Activated CD8-positive, alpha-beta memory T cell treated with anti-CD3 and anti-CD28 coated beads for 4 hours (primary cell): ENCODE results near the gene ARHGAP6.
"Not testable (repeated sequence)": the region's sequence is repeated elsewhere in the genome, so short reads cannot be mapped to it uniquely, and the experiment has no call there.

ENCODE experiments used
- DNase-seq, 2 donors: peaks; one replicate each; pipeline ENCODE4 v3.0.0-alpha.2; 2020; ENCODE audit warnings: low read depth in 2 of 2

The ARHGAP6 gene

DNA sequence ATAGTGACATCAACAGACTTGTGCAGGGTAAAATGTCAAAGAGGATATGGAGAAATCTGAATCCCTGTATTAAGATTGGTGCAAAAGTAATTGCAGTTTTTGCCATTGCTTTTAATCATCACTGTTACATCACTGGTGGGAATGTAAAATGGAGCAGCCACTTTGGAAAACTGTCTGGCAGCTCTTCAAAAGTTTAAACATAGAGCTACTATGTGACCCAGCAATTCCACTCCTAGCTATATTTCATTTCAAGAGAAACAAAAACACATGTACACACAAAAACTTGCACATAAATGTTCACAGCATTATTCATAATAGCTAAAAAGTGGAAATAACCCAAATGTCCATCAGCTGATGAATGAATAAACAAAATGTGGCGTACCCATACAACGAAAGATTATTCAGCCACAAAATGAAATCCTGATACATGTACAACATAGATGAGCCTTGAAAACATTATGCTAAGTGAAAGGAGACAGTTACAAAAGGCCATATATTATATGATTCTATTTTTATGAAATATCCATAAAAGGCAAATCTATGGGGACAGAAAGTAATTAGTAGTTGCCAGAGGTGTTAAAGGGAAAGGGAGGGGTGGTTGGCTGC is 266.1 kb downstream of the ARHGAP6 start:
- no peak for DNase-seq

DNA sequence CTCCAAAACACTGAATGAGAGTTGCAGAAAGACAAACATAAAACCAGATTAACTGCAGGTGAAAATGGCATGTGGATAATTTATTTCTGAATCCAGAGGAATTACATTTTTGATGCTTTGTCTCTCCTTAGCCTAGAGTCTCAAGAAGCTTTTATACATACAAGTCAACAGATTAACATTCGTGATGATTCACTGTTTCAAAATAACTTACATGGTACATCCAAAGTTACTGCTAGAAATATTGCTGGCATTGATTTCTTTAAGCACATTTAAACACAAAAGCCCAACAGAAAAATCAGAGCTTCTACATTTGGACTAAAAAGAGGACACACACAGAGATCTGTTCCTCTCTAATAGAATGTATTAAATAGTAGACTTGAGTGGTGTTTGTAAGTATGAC is 266.9 kb downstream of the ARHGAP6 start:
- no peak for DNase-seq

DNA sequence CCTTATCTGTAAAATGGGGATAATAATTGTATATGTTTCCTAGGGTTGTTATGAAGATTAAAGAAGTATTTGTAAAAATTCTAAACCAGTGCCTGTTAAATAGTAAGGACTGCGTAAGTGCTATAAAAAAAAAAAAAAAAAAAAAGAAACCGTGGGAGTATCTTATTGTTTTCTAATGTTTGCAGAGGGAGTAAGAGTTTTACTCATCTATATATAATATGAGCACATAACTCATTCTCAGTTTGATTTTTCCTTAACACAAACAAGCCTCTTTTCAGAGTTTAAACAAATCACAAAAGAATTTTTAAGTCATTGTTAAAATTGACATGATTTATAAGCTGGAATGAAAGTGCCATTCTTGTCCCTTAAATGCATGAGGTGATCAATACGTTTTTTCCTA is 267.6 kb downstream of the ARHGAP6 start:
- no peak for DNase-seq

DNA sequence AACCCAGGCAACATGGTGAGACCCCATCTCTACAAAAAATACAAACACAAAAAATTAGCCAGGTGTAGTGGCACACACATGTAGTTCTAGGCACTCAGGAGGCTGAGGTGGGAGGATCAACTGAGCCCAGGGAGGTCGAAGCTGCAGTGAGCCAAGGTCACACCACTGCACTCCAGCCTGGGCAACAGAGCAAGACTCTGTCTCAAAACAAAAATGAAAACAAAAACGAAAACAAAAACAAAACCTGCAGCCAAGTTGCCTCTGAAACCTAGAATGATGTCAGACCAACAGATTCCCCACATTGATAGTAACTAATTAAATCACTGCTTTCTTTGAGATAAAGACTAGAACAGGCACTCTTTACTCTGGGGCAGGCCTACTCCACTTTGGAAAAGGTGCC is 268.0 kb downstream of the ARHGAP6 start:
- DNase-seq = no peak

DNA sequence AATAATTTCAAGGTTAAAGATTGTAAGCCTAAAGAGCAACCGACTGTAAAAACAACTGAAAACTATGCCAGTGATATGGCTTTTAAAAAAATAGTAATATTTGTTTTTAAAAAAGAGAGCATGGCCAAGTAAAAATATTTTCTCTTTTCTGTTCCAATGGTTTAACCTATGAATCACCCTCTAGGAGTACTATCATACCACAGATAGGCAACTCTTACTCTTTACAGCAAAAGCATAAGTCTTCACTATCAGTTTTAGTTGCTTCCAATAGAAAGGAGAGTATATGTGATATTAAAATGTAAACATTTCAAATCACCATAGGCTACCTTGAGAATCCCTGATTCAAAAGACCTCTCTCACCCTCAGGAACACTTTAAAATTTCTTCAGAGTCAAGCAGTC is 269.9 kb downstream of the ARHGAP6 start:
- no peak for DNase-seq

DNA sequence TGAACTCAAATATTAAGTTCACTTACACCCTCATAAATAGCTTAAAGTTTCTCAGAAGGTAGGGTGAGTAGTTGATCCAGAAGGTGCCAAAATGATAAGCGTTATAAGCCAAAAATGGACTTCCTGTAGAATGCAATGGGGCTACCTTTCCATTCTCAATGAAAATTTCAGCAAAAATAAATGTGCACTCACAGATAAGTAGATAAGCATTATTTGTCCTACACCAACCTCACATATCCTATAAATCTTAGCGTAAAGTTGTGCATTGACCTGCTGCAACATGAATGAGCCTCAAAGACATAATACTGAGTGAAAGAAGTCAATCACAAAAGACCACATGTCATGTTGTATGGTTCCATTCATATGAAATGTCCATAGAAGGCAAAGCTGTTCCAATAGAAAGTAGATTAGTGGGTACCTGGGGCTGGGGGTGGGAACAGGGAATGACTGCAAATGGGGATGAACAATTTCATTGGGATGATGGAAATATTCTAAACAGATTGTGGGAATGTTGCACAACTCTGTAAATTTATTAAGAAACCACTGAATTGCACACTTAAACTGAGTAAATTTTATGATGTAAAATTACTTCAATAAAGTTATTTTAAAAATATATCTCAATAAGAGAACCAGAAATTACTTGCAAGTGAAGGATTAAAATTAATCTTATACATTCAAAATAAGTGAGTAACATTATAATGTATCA is 271.6 kb downstream of the ARHGAP6 start:
- no peak for DNase-seq

DNA sequence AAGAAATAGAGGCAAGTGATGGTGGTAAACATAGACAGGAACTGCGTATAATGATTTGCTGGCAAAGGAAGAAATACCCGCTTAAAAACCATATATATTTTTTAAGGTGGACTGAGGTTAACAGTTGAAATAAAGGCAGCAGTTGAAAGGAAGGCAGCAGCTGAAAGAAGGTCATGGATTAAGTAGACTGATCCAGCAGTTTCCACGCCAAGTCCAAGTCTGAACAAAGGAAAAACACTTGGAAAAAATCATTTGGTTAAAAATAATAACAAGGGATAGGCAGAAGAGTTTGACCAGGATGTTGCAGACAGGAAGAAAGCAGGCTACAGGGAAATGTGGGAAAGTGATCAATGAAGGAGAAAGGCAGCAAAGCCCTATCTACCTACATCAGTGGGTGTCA is 278.9 kb downstream of the ARHGAP6 start:
- DNase-seq = no peak

DNA sequence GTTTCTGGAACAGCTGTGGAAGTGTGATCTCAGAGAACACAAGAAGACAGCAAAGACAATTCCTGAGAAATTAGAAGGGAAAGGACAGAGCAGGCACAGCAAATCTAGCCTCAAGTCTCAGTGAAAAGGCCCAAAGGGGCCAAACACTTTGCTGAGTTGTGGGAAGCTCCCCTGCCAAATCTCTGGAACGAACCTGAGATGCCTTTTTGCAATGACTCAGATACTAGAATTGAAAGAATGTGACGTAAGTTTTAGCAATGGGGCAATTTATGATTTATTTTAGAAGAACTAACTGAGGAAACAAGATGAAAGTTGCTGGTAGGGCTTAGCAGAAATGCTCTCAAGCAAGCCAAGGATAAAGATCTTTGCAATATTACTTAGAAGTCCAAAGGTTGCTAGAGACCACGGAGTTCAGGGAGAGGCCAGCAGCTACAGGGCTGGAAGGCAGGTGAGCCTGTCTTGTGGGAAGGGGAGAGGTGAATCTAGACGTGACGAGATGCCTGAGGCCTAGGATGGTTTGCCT is 279.7 kb downstream of the ARHGAP6 start:
- no peak for DNase-seq

DNA sequence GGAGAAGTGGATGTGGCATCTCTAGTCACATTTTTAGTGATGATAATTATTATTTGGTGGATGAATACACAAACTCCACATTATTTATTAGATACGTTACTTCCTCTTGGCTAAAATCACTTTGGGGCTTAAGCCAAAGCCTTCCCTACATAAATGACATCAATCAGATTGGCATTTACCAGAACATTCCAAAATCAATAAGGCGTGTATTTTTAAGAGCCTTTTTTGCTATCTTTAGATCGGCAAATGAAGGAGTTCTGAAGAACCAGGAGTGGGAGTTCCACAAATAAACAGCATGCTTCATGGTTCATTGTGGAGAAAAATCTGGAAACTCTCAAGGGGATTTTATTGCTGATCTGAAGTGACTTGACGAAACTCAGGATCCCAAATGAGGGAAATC is 282.8 kb downstream of the ARHGAP6 start:
- DNase-seq = no peak

DNA sequence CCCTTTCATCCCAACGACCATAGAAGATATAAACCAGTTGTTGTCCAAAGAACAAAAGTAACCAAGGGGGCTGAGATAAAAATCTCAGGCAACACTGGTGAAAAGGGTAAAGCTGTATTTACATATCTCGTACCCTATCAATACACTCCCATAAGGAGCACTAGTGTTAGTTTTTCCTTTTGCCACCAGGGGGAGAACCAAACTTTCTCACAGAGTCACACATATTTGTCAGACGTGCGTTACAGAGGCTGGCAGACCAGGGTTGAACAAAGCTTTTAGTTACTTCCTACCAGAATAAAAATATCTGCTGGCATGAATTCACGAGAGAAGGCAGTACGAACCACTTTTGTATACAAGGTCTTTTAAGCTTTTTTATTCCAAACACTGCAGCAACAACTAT is 284.3 kb downstream of the ARHGAP6 start:
- DNase-seq = no peak

DNA sequence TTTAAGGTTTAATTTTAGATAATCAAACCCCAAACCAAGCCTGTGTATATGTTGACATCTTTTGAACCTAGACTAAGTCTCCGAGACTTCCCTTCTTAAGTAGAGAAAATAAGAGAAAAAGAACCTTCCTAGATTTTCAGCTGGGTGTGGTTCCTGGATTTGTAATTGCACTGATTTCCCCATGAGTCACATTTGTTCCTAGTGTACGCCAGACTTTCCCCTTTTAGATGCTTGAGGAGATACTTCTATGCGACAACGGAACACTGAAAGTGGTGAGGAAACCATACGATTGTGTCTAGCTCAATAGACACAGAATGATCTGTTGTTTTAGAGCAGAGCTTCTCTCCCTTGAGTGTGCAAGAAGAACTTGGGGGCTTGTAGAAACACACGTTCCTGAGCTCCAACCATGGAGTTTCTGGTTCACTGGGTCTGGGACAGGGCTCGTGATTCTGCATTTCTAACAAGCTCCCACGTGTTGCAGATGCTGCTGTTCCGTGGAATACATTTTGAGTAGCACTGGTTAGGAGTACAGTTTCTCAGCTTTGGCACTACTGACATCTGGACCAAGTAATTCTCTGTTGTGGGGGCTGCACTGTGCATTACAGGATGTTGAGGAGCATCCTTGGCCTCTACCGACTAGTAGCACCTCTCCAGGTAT is 285.4 kb downstream of the ARHGAP6 start:
- no peak for DNase-seq

DNA sequence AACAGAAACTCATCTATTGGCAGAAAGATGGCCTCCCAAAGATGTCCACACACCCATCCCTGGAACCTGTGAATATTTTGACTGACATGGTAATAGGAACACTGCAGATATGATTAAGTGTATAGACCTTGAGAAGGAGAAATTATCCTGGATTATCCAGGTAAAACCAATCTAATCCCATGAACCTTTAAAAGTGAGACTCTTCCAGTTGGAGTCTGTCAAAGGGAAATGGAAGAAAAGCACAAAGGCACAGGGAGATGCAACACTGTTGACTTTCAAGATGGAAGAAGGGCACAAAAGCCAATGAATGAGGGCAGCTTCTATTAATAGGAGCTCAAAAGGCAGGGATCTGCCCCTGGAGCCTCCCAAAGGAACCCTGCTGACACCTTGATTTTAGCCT is 289.6 kb downstream of the ARHGAP6 start:
- no peak for DNase-seq

DNA sequence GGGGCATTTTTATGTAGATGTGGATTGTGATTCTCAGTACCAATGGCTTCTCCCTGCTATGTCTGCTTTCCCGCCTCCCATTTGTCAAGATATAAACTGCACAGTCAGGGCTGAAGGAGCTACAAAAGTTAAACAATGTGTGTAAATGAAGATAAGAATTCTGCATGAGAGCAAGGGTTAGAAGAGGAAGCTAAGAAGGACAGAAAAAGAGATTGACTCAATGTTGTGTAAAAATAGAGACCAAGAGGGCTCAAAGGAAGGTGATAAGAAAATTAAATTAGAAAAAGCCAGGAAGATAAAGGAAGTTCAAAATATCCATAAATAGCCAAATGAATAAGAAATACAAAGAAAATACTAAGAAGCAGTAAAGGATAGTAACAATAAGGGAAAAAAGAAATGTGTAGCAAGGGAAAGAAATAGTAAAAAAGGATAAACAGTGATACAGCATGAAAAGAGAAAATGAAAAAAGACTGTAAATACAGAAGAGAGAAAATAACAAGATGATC is 290.1 kb downstream of the ARHGAP6 start:
- no peak for DNase-seq

DNA sequence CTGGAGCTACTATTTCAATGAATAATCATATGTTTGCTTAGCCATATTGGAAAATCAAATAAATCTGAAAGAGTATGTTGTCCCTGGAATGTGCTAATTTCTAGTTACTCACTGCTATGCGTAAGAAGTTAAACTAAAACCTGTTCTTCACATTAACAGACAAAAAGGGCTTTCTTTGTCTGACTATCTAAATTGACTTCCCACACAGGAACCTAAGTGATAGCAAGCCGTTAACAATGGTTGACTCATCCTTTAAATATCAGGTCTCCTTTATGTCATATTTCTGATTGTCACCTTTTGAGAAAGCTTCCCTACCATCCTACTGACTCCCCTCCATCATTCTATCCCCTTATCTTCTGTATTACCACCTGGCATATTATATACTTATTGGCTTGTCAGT is 291.1 kb downstream of the ARHGAP6 start:
- DNase-seq = no peak

DNA sequence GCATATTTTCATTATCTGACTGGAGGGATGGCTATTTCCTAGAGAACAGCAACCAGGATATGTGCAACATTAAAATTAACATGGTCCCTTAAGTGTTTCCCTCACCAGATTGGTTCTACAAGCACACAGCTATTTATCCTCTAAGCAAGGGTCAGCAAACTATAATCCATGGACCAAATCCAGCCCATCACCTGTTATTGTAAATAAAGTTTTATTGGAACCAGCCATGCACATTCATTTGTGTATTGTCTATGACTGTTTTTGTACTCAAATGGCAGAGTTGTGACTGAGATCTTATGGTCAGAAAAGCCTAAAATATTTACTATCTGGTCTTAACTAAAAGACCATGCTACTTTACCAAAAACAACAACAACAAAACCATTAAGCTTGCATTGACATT is 294.6 kb downstream of the ARHGAP6 start:
- DNase-seq = no peak

DNA sequence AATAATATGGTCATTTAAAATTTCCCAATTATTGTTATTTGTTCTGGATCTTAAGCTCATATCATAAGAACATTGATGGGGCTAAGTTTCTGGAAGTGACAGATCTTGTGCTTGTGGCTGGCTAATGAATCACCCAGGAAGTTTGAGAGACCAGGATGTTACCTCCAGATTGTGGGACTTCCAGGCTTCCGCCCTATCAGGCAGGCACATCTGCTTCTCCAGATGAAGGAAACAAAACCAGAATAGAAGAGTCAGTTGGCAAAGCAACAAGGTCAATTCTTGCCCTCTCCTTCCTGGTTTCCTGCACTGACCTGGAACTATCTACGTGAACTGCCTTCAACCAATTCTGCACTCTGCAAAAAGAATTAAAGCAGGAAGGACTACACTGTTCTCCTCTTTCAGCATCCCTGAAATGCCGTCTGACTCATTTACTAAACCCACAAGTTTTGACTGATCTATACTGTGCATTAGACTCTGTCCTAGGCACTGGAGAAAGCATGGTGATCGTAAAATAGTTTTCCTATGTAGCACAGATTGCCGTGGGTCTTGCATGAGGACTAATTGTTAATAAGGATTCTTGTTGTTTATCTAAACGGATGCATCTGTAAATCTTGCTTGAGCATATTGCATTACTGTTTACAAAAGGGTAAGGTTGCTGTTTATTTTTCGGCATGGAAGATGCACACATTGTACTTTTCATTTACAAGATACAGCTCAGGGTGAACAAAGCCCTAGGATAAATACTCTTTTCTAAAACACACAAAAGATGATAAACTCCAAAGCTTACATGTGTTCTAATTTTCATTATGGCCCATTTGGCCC is 297.9 kb downstream of the ARHGAP6 start:
- DNase-seq = no peak

DNA sequence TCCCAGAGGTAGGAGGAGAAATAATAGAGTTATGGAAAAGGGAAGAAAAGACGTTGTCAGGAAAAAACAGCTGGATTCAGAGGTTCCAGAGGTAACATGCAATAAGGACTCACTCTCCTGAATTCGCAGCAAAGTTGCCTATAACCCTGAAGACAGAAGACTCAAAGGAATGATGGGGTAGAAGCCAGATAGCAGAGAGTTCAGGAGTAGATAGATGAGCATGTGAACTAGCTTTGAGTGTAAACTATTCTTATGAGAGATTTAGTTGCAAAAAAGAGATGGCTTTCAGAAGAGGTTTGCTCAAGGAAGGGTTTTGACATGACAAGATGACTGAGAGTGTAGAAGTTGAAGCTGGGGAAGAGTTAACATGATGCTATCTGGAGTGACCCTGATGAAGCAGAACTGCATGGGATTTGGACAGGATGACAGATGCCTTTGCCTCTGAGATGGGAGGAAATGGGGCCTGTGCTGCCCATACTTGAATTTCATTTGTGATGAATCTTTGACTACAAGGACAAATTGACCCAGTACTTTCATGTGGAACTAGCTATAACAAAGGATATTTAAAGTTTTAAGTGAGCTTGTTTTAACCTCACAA is 298.6 kb downstream of the ARHGAP6 start:
- DNase-seq = no peak

DNA sequence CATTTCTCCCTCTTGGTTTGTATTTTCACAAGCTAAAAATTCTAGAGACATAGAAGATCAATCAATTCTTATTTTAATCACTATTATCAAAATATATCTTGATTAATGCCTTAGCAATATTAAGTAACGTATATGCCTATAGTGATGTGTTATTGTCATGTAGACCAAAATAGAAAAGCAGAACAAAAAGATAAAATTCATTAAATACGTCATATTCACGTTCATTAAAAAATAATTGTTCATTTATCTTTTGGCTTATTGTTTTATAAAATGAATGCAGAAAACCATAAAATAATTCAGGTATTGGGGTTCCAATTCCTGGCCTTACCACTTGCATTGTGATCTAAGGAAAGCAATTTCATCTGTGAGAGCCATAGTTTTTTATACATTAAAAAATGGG is 300.3 kb downstream of the ARHGAP6 start:
- DNase-seq = no peak

DNA sequence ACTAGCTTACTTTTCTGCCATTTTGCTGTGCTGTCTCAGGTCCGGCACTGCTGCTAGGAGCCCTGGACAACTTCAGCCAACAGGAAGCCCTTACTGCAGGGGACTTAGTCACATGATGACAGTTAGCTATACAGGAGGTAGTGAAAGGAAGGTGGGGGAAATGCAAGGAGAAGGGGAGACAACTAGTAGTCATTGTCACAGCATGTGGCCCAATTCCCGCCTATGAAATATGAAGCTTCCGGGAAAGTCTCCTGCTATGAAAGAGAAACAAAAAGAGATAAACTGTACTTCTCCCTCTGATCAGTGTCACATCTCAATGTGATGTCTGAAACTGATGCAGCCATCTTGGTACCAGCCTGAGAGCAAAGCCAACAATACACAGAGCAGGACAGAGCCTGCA is 300.9 kb downstream of the ARHGAP6 start:
- DNase-seq = no peak

DNA sequence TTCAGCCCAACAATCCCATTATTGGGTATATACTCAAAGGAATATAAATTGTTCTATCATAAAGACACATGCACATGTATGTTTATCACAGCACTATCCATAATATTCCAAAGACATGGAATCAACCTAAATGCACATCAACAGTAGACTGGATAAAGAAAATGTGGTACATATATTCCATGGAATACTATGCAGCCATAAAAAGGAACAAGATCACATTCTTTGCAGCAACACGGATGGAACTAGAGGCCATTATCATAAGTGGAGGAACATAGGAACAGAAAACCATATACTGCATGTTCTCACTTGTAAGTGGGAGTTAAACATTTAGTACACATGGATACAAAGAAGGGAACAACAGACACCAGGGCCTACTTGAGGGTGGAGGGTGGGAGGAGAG is 301.9 kb downstream of the ARHGAP6 start:
- DNase-seq = not testable (repeated sequence)

DNA sequence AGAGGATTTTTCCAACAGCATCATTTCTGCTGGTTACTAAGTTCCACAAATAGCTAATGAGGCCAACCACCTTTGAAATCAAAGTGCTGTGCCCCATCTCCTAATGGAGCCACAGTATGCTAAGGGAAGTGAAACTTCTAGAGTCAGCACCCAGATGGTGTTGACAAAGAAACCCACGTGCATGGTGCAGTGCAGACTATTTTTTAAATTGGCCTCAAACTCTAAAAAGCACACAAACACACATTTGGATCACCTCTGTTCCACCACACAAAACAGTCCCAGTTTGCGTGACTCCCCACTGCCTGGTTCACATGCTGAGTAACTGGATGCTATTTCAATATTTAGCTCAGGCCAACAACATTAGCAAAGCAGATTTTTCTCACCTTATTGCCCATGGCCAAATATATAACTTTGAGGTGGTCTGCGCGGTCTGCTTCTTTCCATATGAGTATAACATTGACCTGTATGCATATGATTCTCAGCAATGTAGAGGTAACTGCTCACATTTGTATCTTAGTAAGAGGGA is 302.6 kb downstream of the ARHGAP6 start:
- no peak for DNase-seq
